Fibroblast of villous mesenchyme (primary cell): Measurements from ENCODE around the gene ZNF653. TPM values are rescaled to one million over a fixed set of nuclear protein-coding genes. Genes with fewer than 3 reads are reported as not detected.
A peak's percentile ranks its signal among the peaks of the same experiment; 100 is the strongest.

Source experiments
- DNase-seq: peaks from one replicate; pipeline ENCODE4 v3.0.0-alpha.2; 2010; ENCODE audit warnings: low read depth
- H3K4me3 ChIP-seq: 2 replicates; pipeline ENCODE4 v1.5.1; 2011; ENCODE audit warnings: low read depth, mild to moderate bottlenecking, low read length
- total RNA-seq: library from RNA; depleted of rRNA; stranded (reverse); fragments of >200 nt; gene quantifications from 2 replicates; pipeline ENCODE4 v1.2.3, GENCODE V29; 2012
- TF ChIP-seq, protein P1 (sequence below): IDR thresholded peaks from 2 replicates; pipeline ENCODE4 v1.5.1; 2012; ENCODE audit warnings: low read depth, mild to moderate bottlenecking, low read length; ENCODE audit not compliant: insufficient read depth

The ZNF653 gene
- total RNA-seq, 1 donor: 4.7 TPM

DNA sequence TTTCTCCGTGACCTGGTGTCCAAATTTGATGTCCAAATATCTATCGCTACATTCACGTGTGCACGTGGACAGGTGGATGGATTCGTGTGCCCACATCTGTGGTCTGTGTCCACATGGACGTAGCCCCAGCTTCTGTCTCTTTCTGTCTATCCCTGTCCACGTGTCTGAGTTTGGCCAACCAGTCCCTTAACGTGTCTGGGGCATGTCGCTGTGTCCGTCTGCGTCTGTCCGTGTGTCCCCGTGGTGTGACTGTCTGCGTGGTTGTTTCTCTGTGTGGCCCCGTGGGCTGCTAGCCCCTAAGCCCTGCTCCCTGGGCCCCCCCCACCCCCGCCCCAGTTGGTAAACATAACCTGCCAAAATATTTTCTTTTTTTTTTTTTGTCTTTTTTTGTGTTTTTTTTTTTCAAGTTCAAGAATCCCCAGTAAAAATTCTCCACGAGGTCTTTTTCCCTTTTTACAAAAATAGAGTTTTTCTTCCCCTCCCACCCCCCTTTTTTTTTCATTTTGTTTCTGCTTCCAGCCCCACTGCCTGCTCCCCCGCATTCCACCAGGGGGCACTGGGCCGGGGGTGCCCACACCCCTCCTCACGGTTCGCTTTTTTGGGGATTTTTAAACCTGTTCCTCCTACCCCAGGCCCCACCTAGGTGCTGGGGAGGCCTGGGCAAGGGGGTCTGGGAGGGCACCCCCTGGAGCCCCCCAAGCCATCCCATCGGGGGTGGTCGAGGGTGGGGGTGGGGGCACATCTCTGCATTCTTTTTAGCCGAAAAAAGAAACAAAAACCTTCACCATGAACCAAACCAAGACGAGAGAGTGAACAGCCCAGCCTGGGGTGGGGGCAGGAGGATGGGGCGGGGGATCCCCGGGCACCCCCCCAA lies 51.9 kb downstream of the ZNF653 start:
- no peak overlapping the region for H3K4me3 ChIP-seq
- TF ChIP-seq, protein P1, sequence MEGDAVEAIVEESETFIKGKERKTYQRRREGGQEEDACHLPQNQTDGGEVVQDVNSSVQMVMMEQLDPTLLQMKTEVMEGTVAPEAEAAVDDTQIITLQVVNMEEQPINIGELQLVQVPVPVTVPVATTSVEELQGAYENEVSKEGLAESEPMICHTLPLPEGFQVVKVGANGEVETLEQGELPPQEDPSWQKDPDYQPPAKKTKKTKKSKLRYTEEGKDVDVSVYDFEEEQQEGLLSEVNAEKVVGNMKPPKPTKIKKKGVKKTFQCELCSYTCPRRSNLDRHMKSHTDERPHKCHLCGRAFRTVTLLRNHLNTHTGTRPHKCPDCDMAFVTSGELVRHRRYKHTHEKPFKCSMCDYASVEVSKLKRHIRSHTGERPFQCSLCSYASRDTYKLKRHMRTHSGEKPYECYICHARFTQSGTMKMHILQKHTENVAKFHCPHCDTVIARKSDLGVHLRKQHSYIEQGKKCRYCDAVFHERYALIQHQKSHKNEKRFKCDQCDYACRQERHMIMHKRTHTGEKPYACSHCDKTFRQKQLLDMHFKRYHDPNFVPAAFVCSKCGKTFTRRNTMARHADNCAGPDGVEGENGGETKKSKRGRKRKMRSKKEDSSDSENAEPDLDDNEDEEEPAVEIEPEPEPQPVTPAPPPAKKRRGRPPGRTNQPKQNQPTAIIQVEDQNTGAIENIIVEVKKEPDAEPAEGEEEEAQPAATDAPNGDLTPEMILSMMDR: peak; percentile 47
- no peak for DNase-seq

DNA sequence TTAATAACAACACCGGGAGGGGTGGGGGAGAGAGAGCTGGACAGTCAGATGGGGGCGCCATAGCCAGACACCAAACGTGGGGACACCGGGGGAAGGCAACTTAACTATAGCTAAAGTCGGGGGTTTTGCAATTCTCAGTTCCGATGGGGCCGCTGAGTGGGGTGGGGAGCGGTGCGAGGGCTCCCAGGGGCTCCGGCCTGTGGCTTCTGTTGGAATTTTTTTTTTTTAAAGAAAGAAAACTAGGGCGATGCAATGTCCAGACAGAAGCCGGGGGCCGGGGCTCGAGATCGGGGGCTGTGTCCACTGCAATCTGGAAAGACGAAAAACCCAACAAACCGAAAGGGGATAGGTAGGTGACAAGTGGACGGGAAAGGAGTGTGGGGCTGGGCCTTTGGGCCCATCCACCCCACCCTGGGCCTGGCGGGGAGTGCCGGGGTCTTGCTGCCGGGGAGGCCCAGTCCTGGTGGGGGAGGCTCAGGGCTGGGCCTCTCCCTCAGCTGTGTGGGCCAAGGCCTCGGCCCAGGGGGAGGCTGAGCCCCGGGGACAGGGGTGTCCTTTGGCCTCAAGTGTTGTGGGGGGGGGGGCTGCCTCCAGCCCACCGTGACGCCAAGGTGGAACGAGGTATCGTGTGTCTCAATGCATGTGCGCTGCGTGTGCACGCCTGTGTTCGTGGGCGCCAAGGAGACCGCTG lies 52.9 kb downstream of the ZNF653 start:
- DNase-seq: no peak

DNA sequence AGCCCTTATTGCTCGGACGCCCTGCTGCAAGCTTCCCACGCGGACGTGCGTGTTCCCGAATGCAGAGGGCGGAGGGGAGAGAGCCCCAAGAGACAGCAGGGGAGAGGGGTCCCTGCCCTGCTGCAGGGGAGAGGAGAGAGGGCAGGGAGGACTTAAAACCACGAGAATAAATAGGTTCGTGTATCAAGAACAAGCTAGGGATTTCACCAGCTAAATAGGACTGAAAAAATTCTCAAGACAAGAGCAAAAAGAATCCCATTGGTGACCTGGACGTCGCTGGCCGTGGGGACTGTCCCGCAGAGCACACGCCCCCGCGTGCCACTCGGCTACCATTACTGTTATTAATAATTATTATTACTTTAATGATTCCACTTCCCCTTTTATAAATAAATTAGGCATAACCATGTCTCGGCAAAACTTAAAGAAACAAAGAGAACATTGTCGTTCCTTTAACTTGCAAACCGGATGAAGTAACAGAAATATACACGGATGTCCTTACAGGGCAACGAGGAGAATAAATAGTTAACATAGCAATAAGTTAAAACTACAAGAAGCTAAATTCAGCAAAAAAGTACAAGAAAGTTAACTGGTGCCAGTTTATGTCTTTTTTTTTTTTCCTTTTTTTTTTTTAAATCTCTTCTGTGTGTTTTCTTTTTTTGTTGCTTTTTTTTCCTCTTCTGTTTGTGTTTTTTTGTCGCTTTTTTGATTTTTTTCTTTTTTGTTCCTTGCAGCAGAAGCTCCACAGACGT lies 53.6 kb downstream of the ZNF653 start:
- H3K4me3 ChIP-seq: no peak overlapping the region
- TF ChIP-seq, protein P1: no peak
- DNase-seq: no peak

More for the DNA sequence above, 52.9 kb downstream of the ZNF653 start:
- no peak overlapping the region for H3K4me3 ChIP-seq
- TF ChIP-seq, protein P1: peak; percentile 19

GRCh38 chr19:11451327-11451870 lies 54.2 kb downstream of the ZNF653 start:
- no peak overlapping the region for H3K4me3 ChIP-seq
- TF ChIP-seq, protein P1: no peak
- no peak for DNase-seq

GRCh38 chr19:11450570-11451326 lies 54.9 kb downstream of the ZNF653 start:
- no peak for DNase-seq
- TF ChIP-seq, protein P1: no peak
- H3K4me3 ChIP-seq: no peak overlapping the region
